UCSD-AML1 (cell line): ENCODE data around the gene SEC61B.
A peak's percentile ranks its signal among the peaks of the same experiment; 100 is the strongest.

ENCODE experiments used
- DNase-seq: peaks from one replicate; lab custom pipeline; 2025; ENCODE audit not compliant: unreplicated experiment; lab: John Stamatoyannopoulos, UW

SEC61B gene

DNA sequence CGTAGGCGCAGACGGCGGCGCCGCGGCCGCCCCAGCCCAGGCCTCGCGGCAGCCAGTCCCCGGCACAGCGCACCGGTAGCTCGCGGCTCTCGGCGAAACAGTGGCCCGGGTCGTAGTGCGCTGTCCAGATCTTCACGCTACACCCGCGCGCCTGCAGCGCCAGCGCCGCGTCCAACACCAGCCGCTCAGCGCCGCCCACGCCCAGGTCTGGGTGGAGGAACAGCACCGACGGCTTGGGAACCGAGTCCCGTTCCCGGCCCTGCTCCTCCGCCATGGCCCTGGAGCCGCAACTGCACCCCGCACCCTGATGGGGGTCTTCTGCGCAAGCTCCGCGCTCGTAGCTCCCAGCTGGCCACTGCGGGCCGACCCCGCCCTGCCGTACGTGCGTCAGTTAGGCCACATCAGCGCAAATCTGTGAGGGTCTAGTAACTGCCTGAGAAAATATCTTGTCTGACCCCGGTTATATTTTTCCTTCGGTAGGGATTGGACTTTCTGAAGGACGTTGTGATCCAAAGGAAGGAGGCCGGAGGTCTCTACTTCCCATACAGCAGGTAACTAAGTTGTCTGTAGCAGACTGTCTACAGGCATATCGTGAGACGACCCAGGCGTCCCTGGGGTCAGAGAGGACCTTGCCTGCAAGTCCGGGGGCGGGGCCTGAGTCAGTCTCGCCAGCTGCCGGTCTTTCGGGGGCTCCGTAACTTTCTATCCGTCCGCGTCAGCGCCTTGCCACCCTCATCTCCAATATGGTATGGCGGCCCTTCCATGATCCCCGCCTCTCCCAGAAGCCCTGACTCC lies at the start of gene SEC61B, which contains the start of gene ALG2:
Gene SEC61B (plus strand): TSS at position 662 of the 795 bp plus-strand sequence. CDS start 82 bp downstream, at position 744.
Gene ALG2 (minus strand): TSS at position 322 of the 795 bp plus-strand sequence. CDS start 48 bp downstream, at position 274.
- peak; percentile 93 for DNase-seq

- DNase-seq = no peak
Observed at GRCh38 chr9:99173570-99174504, 48.2 kb upstream of the SEC61B start.

GRCh38 chr9:99176527-99177013 lies 45.5 kb upstream of the SEC61B start:
- DNase-seq = no peak

GRCh38 chr9:99177576-99178366 lies 44.3 kb upstream of the SEC61B start:
- DNase-seq = no peak

GRCh38 chr9:99178912-99179872 lies 42.9 kb upstream of the SEC61B start:
- no peak for DNase-seq

DNA sequence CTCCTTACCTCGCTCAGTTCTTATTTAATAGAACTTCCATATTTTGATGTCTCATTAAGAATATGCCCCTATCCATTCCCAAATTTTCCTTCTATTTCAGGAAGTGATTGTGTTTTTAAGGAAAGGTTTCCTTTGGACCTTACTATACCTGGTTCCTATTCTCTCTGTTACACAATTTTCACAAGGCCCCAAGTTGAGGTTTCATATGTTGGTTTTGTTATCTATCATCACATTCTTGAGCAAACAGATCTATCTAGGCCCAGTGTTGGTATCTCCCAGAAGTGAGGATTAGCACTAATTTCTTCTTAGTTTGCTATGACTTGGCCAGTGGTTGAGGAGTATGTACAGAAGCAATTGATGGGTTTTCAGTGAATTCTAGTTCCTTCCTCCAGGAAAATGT lies 41.9 kb upstream of the SEC61B start:
- no peak for DNase-seq

GRCh38 chr9:99180662-99181061 lies 41.4 kb upstream of the SEC61B start:
- DNase-seq = no peak

- no peak for DNase-seq
Observed at GRCh38 chr9:99181206-99181605, 40.9 kb upstream of the SEC61B start.

DNA sequence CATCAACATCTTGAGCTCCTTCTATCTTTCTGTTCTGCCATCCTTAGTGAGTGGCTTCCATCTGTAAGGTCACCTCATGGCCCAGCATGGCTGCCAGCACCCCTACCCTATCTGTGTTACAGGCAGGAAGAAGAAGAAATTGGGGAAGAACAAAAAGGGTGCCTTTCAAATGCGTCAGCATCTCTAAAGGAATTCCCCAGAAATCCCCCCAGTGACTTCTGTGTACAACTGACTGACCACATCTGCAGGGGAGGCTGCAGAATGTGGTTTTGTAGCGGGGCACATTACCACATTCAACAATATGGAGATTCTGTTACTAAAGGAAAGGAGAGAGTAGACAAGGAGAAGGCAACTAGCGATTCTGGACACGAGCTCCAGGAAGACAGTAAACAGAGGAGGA lies 40.5 kb upstream of the SEC61B start:
- DNase-seq = peak; percentile 29

- no peak for DNase-seq
Observed at GRCh38 chr9:99182356-99182755, 39.7 kb upstream of the SEC61B start.

DNA sequence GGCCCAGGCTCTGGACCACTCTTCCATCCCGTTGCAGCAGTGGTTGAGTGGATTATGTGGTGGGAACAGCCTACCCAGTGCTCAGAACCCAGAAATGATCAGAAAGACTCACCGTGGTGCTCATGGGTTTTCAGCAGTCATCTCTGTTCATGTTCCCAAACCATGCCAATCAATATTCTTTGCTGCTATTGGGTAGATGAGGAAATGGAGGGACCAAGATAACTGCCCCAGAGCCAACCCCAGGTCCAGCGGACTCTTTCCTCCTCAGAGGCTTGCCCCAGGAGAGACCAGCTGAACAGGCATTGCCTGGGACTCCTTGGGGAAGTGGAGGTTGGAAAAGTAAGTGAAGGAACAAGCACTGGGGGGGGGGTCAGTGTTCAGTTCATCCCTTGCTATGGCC lies 38.5 kb upstream of the SEC61B start:
- no peak for DNase-seq

DNA sequence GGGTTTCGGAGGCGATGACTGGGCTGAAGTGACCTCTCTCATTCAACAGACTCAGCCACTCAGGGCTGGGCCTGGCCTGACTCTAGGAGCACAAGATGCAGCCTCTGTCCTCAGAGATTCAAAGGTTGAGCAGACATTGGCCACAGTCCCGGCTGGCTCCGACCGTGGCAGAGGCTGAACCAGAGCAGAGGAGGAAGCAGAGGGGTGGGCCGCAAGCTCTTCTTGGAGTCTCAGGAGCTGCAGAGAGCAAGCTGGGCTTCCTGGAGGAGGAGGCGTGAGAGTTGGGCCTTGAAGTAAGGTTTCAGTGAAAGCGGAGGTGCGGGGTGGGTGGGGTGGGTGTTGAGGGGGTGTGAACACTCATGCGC lies 38.0 kb upstream of the SEC61B start:
- DNase-seq = no peak

GRCh38 chr9:99184475-99185347 lies 37.4 kb upstream of the SEC61B start:
- peak; percentile 74 for DNase-seq

- no peak for DNase-seq
Observed at GRCh38 chr9:99185348-99185632, 36.8 kb upstream of the SEC61B start.

DNA sequence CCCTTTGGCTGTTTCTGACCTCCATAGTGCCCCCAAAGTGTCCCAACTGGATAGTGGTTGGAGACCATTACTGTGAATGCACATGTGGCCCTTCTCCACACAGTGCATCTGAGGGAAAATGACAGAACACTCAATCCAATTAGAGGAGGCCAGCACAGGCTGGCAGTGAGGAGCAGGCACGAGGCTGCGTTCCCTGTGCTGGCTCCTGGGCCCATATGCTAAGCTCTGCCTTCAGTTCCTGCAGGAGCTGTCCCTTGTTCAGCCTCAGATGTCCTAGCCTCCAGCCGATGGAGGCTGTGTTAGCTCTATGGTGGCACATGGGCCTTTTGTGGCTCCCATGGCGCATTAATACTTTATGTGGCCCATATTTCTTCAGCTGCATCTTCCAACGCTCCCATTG lies 36.1 kb upstream of the SEC61B start:
- DNase-seq = no peak

- no peak for DNase-seq
Observed at GRCh38 chr9:99187311-99187710, 34.8 kb upstream of the SEC61B start.

- no peak for DNase-seq
Observed at GRCh38 chr9:99189186-99189585, 32.9 kb upstream of the SEC61B start.

GRCh38 chr9:99189887-99190596 lies 32.0 kb upstream of the SEC61B start:
- no peak for DNase-seq
